ENCODE results near the gene CDH4.

CDH4 gene

DNA sequence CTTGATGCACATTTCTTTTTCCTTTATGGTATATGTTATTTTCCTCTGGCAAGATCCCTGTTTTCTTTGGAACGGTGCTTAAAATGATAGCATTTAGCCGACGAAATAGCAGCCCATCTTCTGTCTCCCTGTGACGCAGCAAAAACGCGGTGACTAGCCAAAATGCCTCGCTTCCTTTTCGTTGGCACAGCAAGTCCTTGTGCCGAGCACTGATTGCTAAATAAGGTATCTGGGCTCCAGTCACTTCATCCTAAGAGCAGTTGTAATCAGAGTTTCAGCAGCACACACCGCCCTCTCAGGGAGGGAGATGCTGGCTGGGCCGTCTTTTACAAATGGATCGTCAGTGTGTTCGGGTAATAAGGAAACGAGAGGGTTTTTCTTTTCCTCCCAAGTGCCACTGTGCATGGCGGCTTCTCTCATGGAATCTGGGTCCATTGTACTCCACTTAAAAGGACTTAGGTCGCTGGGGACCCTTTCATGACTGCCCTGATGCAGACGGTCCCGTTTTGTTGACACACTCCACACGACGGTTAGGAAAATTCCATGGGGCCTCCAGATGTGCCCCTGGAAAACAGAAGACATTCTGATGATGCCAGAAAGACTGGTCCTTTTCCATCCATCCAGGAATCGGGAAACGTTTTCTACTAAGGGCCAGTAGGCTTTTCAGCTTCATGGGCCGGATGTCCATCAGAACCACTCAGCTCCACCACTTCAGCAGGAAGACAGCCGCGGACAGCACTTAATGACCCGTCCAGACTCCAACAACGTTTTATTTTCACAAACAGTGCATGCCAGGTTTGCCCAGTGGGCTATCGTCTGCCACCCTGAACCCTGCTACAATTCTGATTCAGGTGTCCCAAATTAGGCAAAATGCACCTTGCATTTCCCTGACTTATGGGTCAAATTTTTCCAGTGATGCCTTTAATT lies 185.5 kb downstream of the CDH4 start:
- FAIRE-seq (no peak), DNase-seq (ENCODE audit: insufficient read length, low spot score) (no peak)
- no peak for TF ChIP-seq POLR2A (IDR thresholded peaks at IDR 0.05; ENCODE audit: low read depth, low read length)

GRCh38 chr20:61438285-61438684 lies 186.2 kb downstream of the CDH4 start:
- no peak for FAIRE-seq
- TF ChIP-seq POLR2A (IDR thresholded peaks at IDR 0.05; ENCODE audit: low read depth, low read length): no peak
- no peak for DNase-seq (ENCODE audit: insufficient read length, low spot score)

- no peak for DNase-seq (ENCODE audit: insufficient read length, low spot score)
- FAIRE-seq: no peak
- TF ChIP-seq POLR2A (IDR thresholded peaks at IDR 0.05; ENCODE audit: low read depth, low read length): no peak
Measured at GRCh38 chr20:61439251-61439650, 187.2 kb downstream of the CDH4 start.

GRCh38 chr20:61440548-61441055 lies 188.5 kb downstream of the CDH4 start:
- FAIRE-seq: no peak
- TF ChIP-seq POLR2A (IDR thresholded peaks at IDR 0.05; ENCODE audit: low read depth, low read length): no peak

DNA sequence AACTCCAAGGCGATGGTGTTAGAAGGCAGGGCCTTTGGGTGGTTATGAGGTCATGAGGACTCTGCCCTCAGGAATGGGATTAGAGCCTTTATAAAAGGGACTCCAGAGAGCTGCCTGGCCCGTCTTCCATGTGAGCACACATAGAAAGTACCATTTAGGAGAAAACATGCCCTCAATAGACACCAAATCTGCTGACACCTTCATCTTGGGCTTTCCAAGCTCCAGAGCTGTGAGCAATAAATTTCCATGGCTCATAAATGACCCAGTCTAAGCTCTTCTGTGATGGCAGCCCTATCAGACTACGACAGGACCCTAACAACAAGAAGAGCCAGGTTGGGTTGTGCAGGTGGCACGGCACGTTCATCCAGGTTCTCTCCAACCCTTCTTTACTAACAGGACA lies 189.5 kb downstream of the CDH4 start:
- no peak for FAIRE-seq
- no peak for TF ChIP-seq POLR2A (IDR thresholded peaks at IDR 0.05; ENCODE audit: low read depth, low read length)
- DNase-seq (ENCODE audit: insufficient read length, low spot score): no peak

More at GRCh38 chr20:61440548-61441055, 188.5 kb downstream of the CDH4 start:
- DNase-seq (ENCODE audit: insufficient read length, low spot score): no peak

GRCh38 chr20:61442075-61442670 lies 190.1 kb downstream of the CDH4 start:
- no peak for TF ChIP-seq POLR2A (IDR thresholded peaks at IDR 0.05; ENCODE audit: low read depth, low read length)
- FAIRE-seq (no peak), DNase-seq (ENCODE audit: insufficient read length, low spot score) (no peak)

DNA sequence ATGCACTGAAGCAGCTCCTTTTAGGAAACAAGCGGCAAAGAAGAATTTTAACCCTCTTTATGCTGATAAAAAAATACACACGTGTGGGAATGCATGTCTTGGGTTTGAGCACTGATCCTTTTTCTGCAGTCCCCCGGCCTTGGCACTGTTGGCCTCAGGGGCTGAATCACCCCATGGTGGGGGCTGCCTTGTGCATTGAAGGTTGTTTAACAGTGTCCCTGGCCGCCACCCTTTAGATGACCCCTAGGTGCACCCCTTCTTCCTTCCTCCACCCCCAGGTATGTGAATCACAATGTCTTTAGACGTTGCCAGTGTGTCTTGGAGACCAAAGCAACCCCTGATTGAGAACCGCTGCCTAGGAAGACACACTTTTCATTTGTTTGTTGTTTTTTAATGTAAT lies 190.7 kb downstream of the CDH4 start:
- TF ChIP-seq POLR2A (IDR thresholded peaks at IDR 0.05; ENCODE audit: low read depth, low read length): no peak
- FAIRE-seq: no peak
- no peak for DNase-seq (ENCODE audit: insufficient read length, low spot score)

- no peak for FAIRE-seq
- TF ChIP-seq POLR2A (IDR thresholded peaks at IDR 0.05; ENCODE audit: low read depth, low read length): no peak
Measured at GRCh38 chr20:61443443-61444126, 191.5 kb downstream of the CDH4 start.

DNA sequence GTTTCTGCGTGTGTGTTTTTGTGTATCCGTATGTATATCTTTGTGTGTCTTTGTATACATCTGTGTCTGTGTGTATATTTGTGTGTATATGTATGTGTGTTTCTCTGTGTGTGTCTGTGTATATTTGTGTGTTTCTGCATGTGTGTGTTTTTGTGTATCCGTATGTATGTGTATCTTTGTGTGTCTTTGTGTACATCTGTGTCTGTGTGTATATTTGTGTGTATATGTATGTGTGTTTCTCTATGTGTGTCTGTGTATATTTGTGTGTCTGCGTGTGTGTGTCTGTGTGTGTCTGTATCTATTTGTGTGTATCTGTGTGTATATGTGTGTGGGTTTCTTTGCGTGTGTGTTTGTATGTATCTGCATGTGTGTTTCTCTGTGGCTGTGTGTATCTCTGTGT lies 192.6 kb downstream of the CDH4 start:
- no peak for FAIRE-seq
- no peak for DNase-seq (ENCODE audit: insufficient read length, low spot score)
- no peak for TF ChIP-seq POLR2A (IDR thresholded peaks at IDR 0.05; ENCODE audit: low read depth, low read length)

More at GRCh38 chr20:61443443-61444126, 191.5 kb downstream of the CDH4 start:
- DNase-seq (ENCODE audit: insufficient read length, low spot score): no peak

DNA sequence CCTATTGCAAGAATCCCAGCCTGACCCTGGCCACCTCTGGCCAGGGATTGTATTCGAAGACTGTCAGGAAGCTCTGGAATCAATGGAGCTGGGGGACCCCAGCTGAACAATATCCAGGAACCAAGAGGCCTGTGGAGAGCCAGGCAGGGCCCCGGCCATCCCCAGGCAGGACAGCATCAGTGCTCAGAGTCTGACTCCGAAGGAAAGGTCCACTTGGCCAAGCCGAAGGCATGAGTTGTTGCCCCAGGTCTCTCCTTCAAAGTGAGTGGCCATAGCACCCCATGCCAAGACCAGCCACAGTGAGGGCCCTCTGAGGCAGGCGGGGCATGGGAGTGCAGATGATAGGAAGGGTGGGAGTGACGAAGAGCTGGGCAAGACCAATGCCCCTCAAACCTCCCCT lies 193.1 kb downstream of the CDH4 start:
- no peak for TF ChIP-seq POLR2A (IDR thresholded peaks at IDR 0.05; ENCODE audit: low read depth, low read length)
- no peak for FAIRE-seq
- no peak for DNase-seq (ENCODE audit: insufficient read length, low spot score)

DNA sequence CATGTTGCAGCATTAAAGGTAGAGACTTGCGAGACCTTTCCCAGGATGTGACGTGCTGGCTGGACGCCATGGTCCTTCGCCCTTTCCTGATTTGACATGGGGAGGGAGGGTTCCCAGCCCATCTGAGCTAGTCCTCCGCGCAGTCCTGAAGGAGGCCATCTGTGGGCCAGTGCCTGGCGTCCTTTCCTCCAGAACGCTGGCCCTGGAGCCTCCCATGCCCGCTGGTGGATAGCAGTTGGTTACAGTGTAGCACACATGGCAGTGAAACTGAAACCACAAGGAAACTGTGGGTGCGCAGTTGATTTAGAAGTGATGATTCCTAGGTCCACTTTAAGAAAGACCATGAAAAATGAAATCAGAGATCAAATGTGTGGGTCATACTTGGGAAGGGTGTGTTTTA lies 193.7 kb downstream of the CDH4 start:
- FAIRE-seq (no peak), DNase-seq (ENCODE audit: insufficient read length, low spot score) (no peak)
- TF ChIP-seq POLR2A (IDR thresholded peaks at IDR 0.05; ENCODE audit: low read depth, low read length): no peak

DNA sequence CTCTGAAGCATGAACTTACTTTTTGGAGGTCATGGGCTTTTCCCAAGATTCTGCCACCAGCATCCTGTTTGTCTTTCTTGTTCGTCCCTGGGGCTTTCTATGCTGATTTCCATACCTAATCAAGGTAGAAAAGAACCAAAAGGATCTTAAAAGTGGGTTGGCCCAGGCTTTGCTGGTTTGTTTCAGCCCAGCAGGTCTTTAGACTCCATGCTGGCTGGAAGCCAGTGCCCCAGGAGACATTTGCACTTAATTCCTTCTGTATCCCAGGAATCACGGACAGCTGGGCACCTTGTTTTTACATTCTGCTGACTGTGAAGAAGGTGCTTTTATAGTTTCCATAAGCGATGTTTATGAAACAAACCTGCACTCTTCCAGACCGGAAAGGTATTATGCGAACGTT lies 195.9 kb downstream of the CDH4 start:
- DNase-seq (ENCODE audit: insufficient read length, low spot score): no peak

DNA sequence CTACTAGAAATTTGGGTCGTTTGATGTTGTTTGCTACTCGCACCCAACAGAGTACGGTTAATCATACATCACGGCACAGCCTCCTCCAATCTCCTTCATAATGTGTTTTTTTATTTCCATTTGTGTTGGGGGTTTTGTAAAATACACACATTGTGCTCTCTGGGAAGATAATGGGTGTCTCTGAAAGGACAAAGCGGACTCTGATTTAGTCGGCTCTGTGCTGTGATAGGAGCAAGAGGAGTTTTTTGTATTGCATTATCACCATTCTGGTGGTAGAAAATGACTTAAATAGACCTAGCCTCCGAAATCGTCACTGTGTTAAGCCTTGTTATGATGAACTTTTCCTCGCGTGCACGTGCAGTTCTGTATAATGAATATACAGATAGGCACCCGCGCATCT lies 196.3 kb downstream of the CDH4 start:
- FAIRE-seq (no peak), DNase-seq (ENCODE audit: insufficient read length, low spot score) (no peak)
- TF ChIP-seq POLR2A (IDR thresholded peaks at IDR 0.05; ENCODE audit: low read depth, low read length): no peak

More for the DNA sequence above, 195.9 kb downstream of the CDH4 start:
- no peak for TF ChIP-seq POLR2A (IDR thresholded peaks at IDR 0.05; ENCODE audit: low read depth, low read length)
- FAIRE-seq: no peak

GRCh38 chr20:61449057-61449609 lies 197.1 kb downstream of the CDH4 start:
- no peak for FAIRE-seq
- TF ChIP-seq POLR2A (IDR thresholded peaks at IDR 0.05; ENCODE audit: low read depth, low read length): no peak

More at GRCh38 chr20:61449057-61449609, 197.1 kb downstream of the CDH4 start:
- no peak for DNase-seq (ENCODE audit: insufficient read length, low spot score)

Measured in H54 (cell line).